Lower leg skin (tissue), 4 donors: ENCODE measurements around the gene NFRKB. TPM values are rescaled to one million over a fixed set of nuclear protein-coding genes. Genes with fewer than 3 reads are reported as not detected.

ENCODE experiments used
- DNase-seq, 2 donors: peaks; one replicate each; pipeline ENCODE4 v3.0.0-alpha.2; 2019; ENCODE audit warnings: low spot score in 2 of 2
- H3K4me3 ChIP-seq: fragments of 200-600 bp; sonication (generic); 2 replicates; pipeline ENCODE4 v1.5.1; 2017; ENCODE audit warnings: mild to moderate bottlenecking, low read depth; ENCODE audit not compliant: poor library complexity, severe bottlenecking
- CTCF ChIP-seq, 3 donors: fragments of 450-650 bp; IDR thresholded peaks; one replicate each; pipeline ENCODE4 v1.5.1; 2016; ENCODE audit warnings: antibody characterized with exemption in 3 of 3, mild to moderate bottlenecking in 3 of 3, moderate library complexity in 2 of 3
- POLR2A ChIP-seq, 2 donors: fragments of 450-650 bp; IDR thresholded peaks; one replicate each; pipeline ENCODE4 v1.6.1; 2016 to 2017; ENCODE audit warnings: antibody characterized with exemption in 2 of 2, mild to moderate bottlenecking in 1 of 2, moderate library complexity in 1 of 2
- WGBS, 2 donors: methylation state at CpG; one replicate each; pipeline ENCODE4 v1.1.5; 2018; 5-methylcytosine and 5-hydroxymethylcytosine counted together
- intact Hi-C: fragments of 100-400 bp; cut with DNase I; formaldehyde crosslinking; loops from one replicate; pipeline ENCODE4 v1.15.0; 2023; ENCODE audit warnings: low total_unique reads
- total RNA-seq, 4 donors: library from RNA; depleted of rRNA; stranded (reverse); fragments of >200 nt; gene quantifications; one replicate each; pipeline ENCODE4 v1.1.0, GENCODE V29; 2016

Gene NFRKB
- total RNA-seq, 4 donors from 2014 or later: 41.9 to 57.1 (median 53.2) TPM

GRCh38 chr11:129937592-129938238 is 42.3 kb upstream of the NFRKB start:
- TF ChIP-seq POLR2A (IDR thresholded peaks at IDR 0.05) (no peak), CTCF (IDR thresholded peaks at IDR 0.05) (no peak)
- intact Hi-C loops: no loop called here
- no peak overlapping the region for H3K4me3 ChIP-seq
- 91 to 93% methylated on average over 4 of the region's 4 CpGs for WGBS, 2 donors
- no peak for DNase-seq

DNA sequence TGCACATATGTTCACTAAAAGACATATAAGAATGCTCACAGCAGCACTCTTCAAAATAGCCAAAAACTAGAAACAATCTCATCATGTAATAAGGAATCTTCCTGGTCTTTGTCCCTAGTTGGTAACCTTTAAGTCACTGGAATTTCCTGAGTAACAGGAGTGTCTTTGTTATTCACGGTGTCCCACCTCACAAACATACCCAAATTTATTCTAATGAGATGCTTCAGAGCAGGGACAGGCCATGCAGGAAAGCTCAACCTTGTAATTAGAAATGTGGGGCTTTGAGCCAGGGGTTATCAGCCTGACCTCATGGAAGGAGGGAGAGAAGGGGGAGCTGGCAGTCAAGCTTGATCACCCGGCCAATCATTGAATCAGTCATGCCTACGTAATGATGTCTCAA is 40.3 kb upstream of the NFRKB start:
- intact Hi-C loops: no loop called here
- no peak overlapping the region for H3K4me3 ChIP-seq
- no peak for DNase-seq
- TF ChIP-seq CTCF (IDR thresholded peaks at IDR 0.05) (no peak), POLR2A (IDR thresholded peaks at IDR 0.05) (no peak)
- WGBS, 2 donors: 89 to 95% methylated on average over 3 of the region's 3 CpGs

GRCh38 chr11:129933891-129934290 is 38.5 kb upstream of the NFRKB start:
- no peak for DNase-seq
- no peak for TF ChIP-seq POLR2A (IDR thresholded peaks at IDR 0.05)
- no peak for TF ChIP-seq CTCF (IDR thresholded peaks at IDR 0.05)
- no peak overlapping the region for H3K4me3 ChIP-seq
- intact Hi-C loops: loop anchor here (5.0 kb wide), 1 partner anchor 193 kb away; no protein-coding TSS in a partner anchor
- 93 to 96% methylated on average over 9 of the region's 9 CpGs for WGBS, 2 donors

DNA sequence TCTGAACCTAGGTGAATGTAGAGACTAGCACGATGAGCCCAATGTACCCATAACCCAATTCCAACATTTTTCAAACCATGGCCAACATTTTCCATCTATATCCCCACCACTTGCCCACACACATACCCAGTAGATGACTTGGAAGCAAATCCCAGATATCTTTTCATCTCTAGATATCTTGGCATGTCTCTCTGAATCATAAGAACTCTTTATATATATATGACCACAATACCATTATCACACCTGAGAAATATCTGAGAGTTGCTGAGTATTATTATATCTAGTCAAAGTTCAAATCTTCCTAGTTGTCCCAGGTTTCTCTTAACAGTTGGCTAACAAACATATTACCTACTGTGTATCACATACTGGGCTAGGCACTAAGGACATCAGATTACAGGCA is 37.9 kb upstream of the NFRKB start:
- no peak overlapping the region for H3K4me3 ChIP-seq
- intact Hi-C loops: loop anchor here (5.0 kb wide), 1 partner anchor 194 kb away; no protein-coding TSS in a partner anchor
- no peak for DNase-seq
- 83% methylated on average over 1 of the region's 1 CpG for WGBS, 2 donors
- no peak for TF ChIP-seq CTCF (IDR thresholded peaks at IDR 0.05)
- TF ChIP-seq POLR2A (IDR thresholded peaks at IDR 0.05): no peak

GRCh38 chr11:129932381-129933067 is 37.1 kb upstream of the NFRKB start:
- intact Hi-C loops: loop anchor here (5.0 kb wide), 1 partner anchor 195 kb away; no protein-coding TSS in a partner anchor
- H3K4me3 ChIP-seq: no peak overlapping the region
- no peak for TF ChIP-seq CTCF (IDR thresholded peaks at IDR 0.05)
- no peak for TF ChIP-seq POLR2A (IDR thresholded peaks at IDR 0.05)
- no peak for DNase-seq
- WGBS, 2 donors: 48 to 50% methylated on average over 7 of the region's 7 CpGs
